ENCODE measurements around the gene MAP2K4.
"Not testable (repeated sequence)": the region's sequence is repeated elsewhere in the genome, so short reads cannot be mapped to it uniquely, and the experiment has no call there.

Gene MAP2K4

GRCh38 chr17:12020642-12021622, at the start of gene MAP2K4:
MAP2K4 (plus strand) TSS chr17:12020877; CDS start chr17:12020887, 10 bp downstream.
- H3K4me3 ChIP-seq (ENCODE audit: low read depth, low read length): peak within 1 kb of the TSS; percentile 64
- DNase-seq (ENCODE audit: low read depth): peak; percentile 38
- no peak for TF ChIP-seq CTCF (IDR thresholded peaks at IDR 0.05; ENCODE audit: control insufficient read depth, extremely low read depth, insufficient read depth)

DNA sequence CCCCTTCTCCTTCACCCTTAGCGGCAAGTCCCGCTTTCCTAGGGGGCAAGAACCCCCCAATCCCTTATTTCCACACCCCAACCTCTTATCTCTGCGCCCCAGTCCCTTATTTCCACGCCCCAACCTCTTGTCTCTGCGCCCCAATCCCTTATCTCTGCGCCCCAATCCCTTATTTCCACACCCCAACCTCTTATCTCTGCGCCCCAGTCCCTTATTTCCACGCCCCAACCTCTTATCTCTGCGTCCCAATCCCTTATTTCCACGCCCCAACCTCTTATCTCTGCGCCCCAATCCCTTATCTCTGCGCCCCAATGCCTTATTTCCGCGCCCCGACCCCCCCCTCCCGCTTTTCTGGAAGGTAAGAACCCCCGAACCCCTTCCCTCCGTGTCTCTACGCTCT, 47.9 kb upstream of the MAP2K4 start:
- not testable (repeated sequence) for H3K4me3 ChIP-seq (ENCODE audit: low read depth, low read length)

GRCh38 chr17:11979795-11980194, 40.9 kb upstream of the MAP2K4 start:
- no peak for DNase-seq (ENCODE audit: low read depth)
- H3K4me3 ChIP-seq (ENCODE audit: low read depth, low read length): no peak overlapping the region
- no peak for TF ChIP-seq CTCF (IDR thresholded peaks at IDR 0.05; ENCODE audit: control insufficient read depth, extremely low read depth, insufficient read depth)

More for the DNA sequence above, 47.9 kb upstream of the MAP2K4 start:
- DNase-seq (ENCODE audit: low read depth): not testable (repeated sequence)

GRCh38 chr17:11980813-11981212, 39.9 kb upstream of the MAP2K4 start:
- no peak for DNase-seq (ENCODE audit: low read depth)
- H3K4me3 ChIP-seq (ENCODE audit: low read depth, low read length): no peak overlapping the region
- TF ChIP-seq CTCF (IDR thresholded peaks at IDR 0.05; ENCODE audit: control insufficient read depth, extremely low read depth, insufficient read depth): no peak; the same call in 1 of the 2 replicates

GRCh38 chr17:11981862-11982261, 38.8 kb upstream of the MAP2K4 start:
- H3K4me3 ChIP-seq (ENCODE audit: low read depth, low read length): no peak overlapping the region
- DNase-seq (ENCODE audit: low read depth): no peak

GRCh38 chr17:11986179-11986941, 34.3 kb upstream of the MAP2K4 start:
- DNase-seq (ENCODE audit: low read depth): peak; percentile 82
- H3K4me3 ChIP-seq (ENCODE audit: low read depth, low read length): peak overlapping the region; percentile 25
- peak; percentile 28 for TF ChIP-seq CTCF (IDR thresholded peaks at IDR 0.05; ENCODE audit: control insufficient read depth, extremely low read depth, insufficient read depth)

More at GRCh38 chr17:11981862-11982261, 38.8 kb upstream of the MAP2K4 start:
- no peak for TF ChIP-seq CTCF (IDR thresholded peaks at IDR 0.05; ENCODE audit: control insufficient read depth, extremely low read depth, insufficient read depth)

DNA sequence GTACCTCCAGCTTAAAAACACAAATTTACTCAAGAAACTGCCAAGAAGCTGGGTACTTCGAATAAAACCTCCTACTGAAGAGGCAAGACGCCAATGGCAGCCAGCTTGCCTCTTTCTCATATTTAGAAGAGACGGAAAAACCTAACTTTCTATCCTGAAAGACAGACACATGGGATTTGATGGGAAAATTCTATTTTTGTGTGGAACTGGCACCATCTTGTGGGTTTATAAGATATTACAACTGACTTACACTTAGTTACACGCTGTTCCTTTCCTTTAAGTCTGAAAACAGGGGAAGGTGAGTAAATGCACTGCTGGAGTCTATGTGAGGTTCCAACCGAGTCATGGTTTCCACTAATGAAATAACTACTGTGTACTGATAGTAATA, 33.7 kb upstream of the MAP2K4 start:
- no peak for DNase-seq (ENCODE audit: low read depth)
- peak overlapping the region; percentile 25 for H3K4me3 ChIP-seq (ENCODE audit: low read depth, low read length)
- TF ChIP-seq CTCF (IDR thresholded peaks at IDR 0.05; ENCODE audit: control insufficient read depth, extremely low read depth, insufficient read depth): peak; percentile 56

Data from LNCaP clone FGC (cell line).